ENCODE results near the gene CD46. TPM values are rescaled to one million over a fixed set of nuclear protein-coding genes. Genes with fewer than 3 reads are reported as not detected.
A peak's percentile ranks its signal among the peaks of the same experiment; 100 is the strongest.

Gene CD46
- total and polyA plus RNA-seq, 2 donors (not counting 1 experiment from before 2014, with no cell fraction given) = 38.6 to 173 TPM

DNA sequence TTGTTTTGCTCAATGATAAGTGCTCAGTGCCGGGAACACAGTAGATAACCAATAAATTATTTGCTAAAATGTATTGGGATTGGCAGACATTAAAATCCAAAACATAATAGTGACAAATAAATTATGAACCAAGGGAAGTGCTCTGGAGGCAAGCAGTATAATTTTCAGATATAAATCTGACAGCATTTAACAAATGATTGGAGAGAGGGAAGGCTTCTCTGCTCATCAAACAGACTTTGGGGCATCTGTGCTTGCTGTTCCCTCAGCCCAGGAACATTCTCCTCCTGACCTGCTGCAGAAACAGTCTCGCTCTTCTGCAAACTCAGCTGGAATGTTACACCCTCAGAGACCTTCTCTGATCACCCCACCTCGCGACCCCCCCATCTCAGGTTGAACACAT is 2.2 kb downstream of the CD46 start:
- Histone ChIP-seq H3K36me3 (replicated peaks in 1 of 2; ENCODE audit: control extremely low read depth in 1 of 2, control insufficient read depth in 1 of 2, extremely low read depth in 1 of 2, insufficient read depth in 2 of 2, low read length in 1 of 2) (peaks cover 4 to 17% of the 10 kb centered on the region in 2 experiments), H3K4me2 (replicated peaks; ENCODE audit: low read depth, low read length, poor library complexity, severe bottlenecking) (no peak overlapping the region), H3K4me3 (ENCODE audit: control extremely low read depth in 1 of 5, extremely low read depth in 1 of 5, insufficient read depth in 1 of 5, low read depth in 2 of 5, low read length in 4 of 5) (no peak overlapping the region), H3K4me1 (ENCODE audit: control insufficient read depth in 2 of 2, insufficient read depth in 2 of 2, low read length in 2 of 2) (peaks cover 18 to 26% of the 10 kb centered on the region in 2 donors), H3K27me3 (replicated peaks in 1 of 4; ENCODE audit: control extremely low read depth in 1 of 4, control insufficient read depth in 3 of 4, insufficient read depth in 4 of 4, low read length in 3 of 4) (no peaks in the 10 kb centered on the region), H2AFZ (ENCODE audit: insufficient read depth, low read depth, low read length, poor library complexity, severe bottlenecking) (no peak overlapping the region), H3K27ac (ENCODE audit: low read length in 2 of 2) (no peak overlapping the region), H3K9me3 (ENCODE audit: control extremely low read depth in 1 of 3, control insufficient read depth in 2 of 3, insufficient read depth in 1 of 3, low read length in 2 of 3) (no peaks in the 10 kb centered on the region), H3K79me2 (ENCODE audit: control insufficient read depth, insufficient read depth, low read length) (peaks cover 71% of the 10 kb centered on the region), H3K9ac (ENCODE audit: low read length) (no peak overlapping the region), H4K20me1 (ENCODE audit: control insufficient read depth, insufficient read depth, low read length, poor library complexity, severe bottlenecking) (peaks cover 17% of the 10 kb centered on the region)
- no peaks in the 10 kb centered on the region for H3K9me3 Mint-ChIP-seq (ENCODE audit: insufficient read depth)
- H3K4me3 Mint-ChIP-seq = peak overlapping the region; percentile 49
- TF ChIP-seq, protein P1, sequence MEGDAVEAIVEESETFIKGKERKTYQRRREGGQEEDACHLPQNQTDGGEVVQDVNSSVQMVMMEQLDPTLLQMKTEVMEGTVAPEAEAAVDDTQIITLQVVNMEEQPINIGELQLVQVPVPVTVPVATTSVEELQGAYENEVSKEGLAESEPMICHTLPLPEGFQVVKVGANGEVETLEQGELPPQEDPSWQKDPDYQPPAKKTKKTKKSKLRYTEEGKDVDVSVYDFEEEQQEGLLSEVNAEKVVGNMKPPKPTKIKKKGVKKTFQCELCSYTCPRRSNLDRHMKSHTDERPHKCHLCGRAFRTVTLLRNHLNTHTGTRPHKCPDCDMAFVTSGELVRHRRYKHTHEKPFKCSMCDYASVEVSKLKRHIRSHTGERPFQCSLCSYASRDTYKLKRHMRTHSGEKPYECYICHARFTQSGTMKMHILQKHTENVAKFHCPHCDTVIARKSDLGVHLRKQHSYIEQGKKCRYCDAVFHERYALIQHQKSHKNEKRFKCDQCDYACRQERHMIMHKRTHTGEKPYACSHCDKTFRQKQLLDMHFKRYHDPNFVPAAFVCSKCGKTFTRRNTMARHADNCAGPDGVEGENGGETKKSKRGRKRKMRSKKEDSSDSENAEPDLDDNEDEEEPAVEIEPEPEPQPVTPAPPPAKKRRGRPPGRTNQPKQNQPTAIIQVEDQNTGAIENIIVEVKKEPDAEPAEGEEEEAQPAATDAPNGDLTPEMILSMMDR (IDR thresholded peaks at IDR 0.05) = no peak
- no peak for TF ChIP-seq EZH2 (IDR thresholded peaks at IDR 0.05; ENCODE audit: borderline replicate concordance, insufficient read depth, low read depth, low read length, poor library complexity, severe bottlenecking)
- ATAC-seq (ENCODE audit: low read depth) (no peak), DNase-seq (no peak)
- H3K4me1 Mint-ChIP-seq = peaks cover 49% of the 10 kb centered on the region
- CTCF ChIA-PET = interaction anchor here (0.7 kb wide), 1 partner anchor 44 kb away, joined by 3 read pairs; no protein-coding TSS in a partner anchor
- intact Hi-C loops (cut with micrococcal nuclease) = loop anchor here (5.0 kb wide), 2 partner anchors 113 to 208 kb away; no protein-coding TSS in a partner anchor
- H3K27me3 Mint-ChIP-seq = no peaks in the 10 kb centered on the region
- WGBS (ENCODE audit: insufficient coverage) = 89% methylated on average over 3 of the region's 4 CpGs
- H3K27ac Mint-ChIP-seq = no peak overlapping the region
- POLR2A ChIA-PET = no interaction called here

DNA sequence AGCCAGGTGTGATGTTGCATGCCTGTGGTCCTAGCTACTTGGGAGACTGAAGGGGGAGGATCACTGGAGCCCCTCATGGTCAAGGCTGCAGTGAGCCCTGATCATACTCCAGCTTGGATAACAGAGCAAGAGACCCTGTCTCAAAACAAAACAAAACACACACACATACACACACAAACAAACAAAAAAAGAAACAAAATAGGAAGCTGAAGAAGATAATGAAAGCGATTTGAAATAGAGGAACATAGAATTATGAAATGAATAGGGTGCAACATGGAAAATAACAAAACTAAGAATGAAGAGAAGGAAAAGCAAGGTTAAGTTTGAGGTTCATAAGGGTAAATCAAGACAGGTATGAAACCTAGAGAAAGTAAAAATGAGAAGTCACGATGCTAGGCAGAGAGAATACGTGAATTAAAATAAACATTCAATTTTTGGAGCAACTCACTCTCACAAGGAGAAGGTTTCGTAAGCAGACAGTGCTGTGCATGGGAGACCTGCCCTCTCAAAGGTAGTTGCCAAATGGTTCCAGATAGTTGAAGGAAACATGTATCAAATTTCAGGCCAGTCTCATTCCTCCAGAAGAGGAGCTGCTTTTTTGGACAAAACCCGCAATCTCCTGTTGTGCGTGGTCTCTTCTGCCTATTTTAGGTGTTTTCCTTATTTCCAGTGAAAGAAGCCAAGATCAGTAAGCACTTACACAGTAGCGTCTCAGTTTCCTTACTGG is 3.3 kb downstream of the CD46 start:
- no peaks in the 10 kb centered on the region for H3K27me3 ChIP-seq (replicated peaks in 1 of 4; ENCODE audit: control extremely low read depth in 1 of 4, control insufficient read depth in 3 of 4, insufficient read depth in 4 of 4, low read length in 3 of 4)
- intact Hi-C loops (cut with micrococcal nuclease) = loop anchor here (5.0 kb wide), 2 partner anchors 112 to 207 kb away; no protein-coding TSS in a partner anchor

More for the DNA sequence above, 3.3 kb downstream of the CD46 start:
- peak overlapping the region in 1 of 5 experiments; percentile 25 for H3K4me3 ChIP-seq (ENCODE audit: control extremely low read depth in 1 of 5, extremely low read depth in 1 of 5, insufficient read depth in 1 of 5, low read depth in 2 of 5, low read length in 4 of 5)
- H3K36me3 ChIP-seq (replicated peaks in 1 of 2; ENCODE audit: control extremely low read depth in 1 of 2, control insufficient read depth in 1 of 2, extremely low read depth in 1 of 2, insufficient read depth in 2 of 2, low read length in 1 of 2) = peaks cover 4 to 23% of the 10 kb centered on the region in 2 experiments
- H3K9me3 ChIP-seq (ENCODE audit: control extremely low read depth in 1 of 3, control insufficient read depth in 2 of 3, insufficient read depth in 1 of 3, low read length in 2 of 3) = no peaks in the 10 kb centered on the region
- no peak overlapping the region for H2AFZ ChIP-seq (ENCODE audit: insufficient read depth, low read depth, low read length, poor library complexity, severe bottlenecking)
- H3K27ac Mint-ChIP-seq = no peak overlapping the region
- H3K27ac ChIP-seq (ENCODE audit: low read length in 2 of 2) = no peak overlapping the region
- CTCF ChIA-PET = interaction anchor here (0.6 to 1.2 kb wide), 3 partner anchors 14 to 43 kb away, joined by 3 to 4 read pairs (median 3); no protein-coding TSS in a partner anchor
- DNase-seq = no peak
- H3K9ac ChIP-seq (ENCODE audit: low read length) = no peak overlapping the region
- WGBS (ENCODE audit: insufficient coverage) = 100% methylated on average over 3 of the region's 7 CpGs
- ATAC-seq (ENCODE audit: low read depth) = no peak
- H3K4me1 Mint-ChIP-seq = peaks cover 49% of the 10 kb centered on the region
- POLR2A ChIA-PET = no interaction called here
- no peaks in the 10 kb centered on the region for H3K9me3 Mint-ChIP-seq (ENCODE audit: insufficient read depth)
- H3K4me1 ChIP-seq (ENCODE audit: control insufficient read depth in 2 of 2, insufficient read depth in 2 of 2, low read length in 2 of 2) = peaks cover 18 to 26% of the 10 kb centered on the region in 2 donors
- no peak overlapping the region for H3K4me2 ChIP-seq (replicated peaks; ENCODE audit: low read depth, low read length, poor library complexity, severe bottlenecking)
- TF ChIP-seq EZH2 (IDR thresholded peaks at IDR 0.05; ENCODE audit: borderline replicate concordance, insufficient read depth, low read depth, low read length, poor library complexity, severe bottlenecking) = no peak
- TF ChIP-seq, protein P1 (IDR thresholded peaks at IDR 0.05) = no peak
- H3K79me2 ChIP-seq (ENCODE audit: control insufficient read depth, insufficient read depth, low read length) = peaks cover 68% of the 10 kb centered on the region
- H3K4me3 Mint-ChIP-seq = no peak overlapping the region
- no peaks in the 10 kb centered on the region for H3K27me3 Mint-ChIP-seq
- peaks cover 17% of the 10 kb centered on the region for H4K20me1 ChIP-seq (ENCODE audit: control insufficient read depth, insufficient read depth, low read length, poor library complexity, severe bottlenecking)
